Liver (tissue), 3 donors: ENCODE measurements around the gene USP11.

Source experiments
- RAD21 ChIP-seq, 2 donors: IDR thresholded peaks; 2 replicates each; pipeline ENCODE4 v1.6.1; 2016; ENCODE audit warnings: antibody characterized with exemption in 2 of 2, mild to moderate bottlenecking in 2 of 2
- TAF1 ChIP-seq: conservative IDR thresholded peaks from 2 replicates; pipeline ENCODE4 v1.6.1; 2016; ENCODE audit warnings: antibody characterized with exemption, mild to moderate bottlenecking
- TF ChIP-seq, protein P1 (sequence below): fragments of 150-350 bp; IDR thresholded peaks from 2 replicates; pipeline ENCODE4 v1.5.1; 2017; ENCODE audit warnings: improper control_type of control experiment, low read depth, low read length; ENCODE audit not compliant: missing input control
- TF ChIP-seq, protein P2 (sequence below): IDR thresholded peaks from 2 replicates; pipeline ENCODE4 v1.6.1; 2016; ENCODE audit warnings: antibody characterized with exemption
- TF ChIP-seq, protein P3 (sequence below): IDR thresholded peaks from 2 replicates; pipeline ENCODE4 v1.6.1; 2016; ENCODE audit warnings: antibody characterized with exemption, mild to moderate bottlenecking
- donor health status: healthy.
- donor health status: healthy.

- TF ChIP-seq, protein P1, sequence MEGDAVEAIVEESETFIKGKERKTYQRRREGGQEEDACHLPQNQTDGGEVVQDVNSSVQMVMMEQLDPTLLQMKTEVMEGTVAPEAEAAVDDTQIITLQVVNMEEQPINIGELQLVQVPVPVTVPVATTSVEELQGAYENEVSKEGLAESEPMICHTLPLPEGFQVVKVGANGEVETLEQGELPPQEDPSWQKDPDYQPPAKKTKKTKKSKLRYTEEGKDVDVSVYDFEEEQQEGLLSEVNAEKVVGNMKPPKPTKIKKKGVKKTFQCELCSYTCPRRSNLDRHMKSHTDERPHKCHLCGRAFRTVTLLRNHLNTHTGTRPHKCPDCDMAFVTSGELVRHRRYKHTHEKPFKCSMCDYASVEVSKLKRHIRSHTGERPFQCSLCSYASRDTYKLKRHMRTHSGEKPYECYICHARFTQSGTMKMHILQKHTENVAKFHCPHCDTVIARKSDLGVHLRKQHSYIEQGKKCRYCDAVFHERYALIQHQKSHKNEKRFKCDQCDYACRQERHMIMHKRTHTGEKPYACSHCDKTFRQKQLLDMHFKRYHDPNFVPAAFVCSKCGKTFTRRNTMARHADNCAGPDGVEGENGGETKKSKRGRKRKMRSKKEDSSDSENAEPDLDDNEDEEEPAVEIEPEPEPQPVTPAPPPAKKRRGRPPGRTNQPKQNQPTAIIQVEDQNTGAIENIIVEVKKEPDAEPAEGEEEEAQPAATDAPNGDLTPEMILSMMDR: no peak
- TF ChIP-seq, protein P2, sequence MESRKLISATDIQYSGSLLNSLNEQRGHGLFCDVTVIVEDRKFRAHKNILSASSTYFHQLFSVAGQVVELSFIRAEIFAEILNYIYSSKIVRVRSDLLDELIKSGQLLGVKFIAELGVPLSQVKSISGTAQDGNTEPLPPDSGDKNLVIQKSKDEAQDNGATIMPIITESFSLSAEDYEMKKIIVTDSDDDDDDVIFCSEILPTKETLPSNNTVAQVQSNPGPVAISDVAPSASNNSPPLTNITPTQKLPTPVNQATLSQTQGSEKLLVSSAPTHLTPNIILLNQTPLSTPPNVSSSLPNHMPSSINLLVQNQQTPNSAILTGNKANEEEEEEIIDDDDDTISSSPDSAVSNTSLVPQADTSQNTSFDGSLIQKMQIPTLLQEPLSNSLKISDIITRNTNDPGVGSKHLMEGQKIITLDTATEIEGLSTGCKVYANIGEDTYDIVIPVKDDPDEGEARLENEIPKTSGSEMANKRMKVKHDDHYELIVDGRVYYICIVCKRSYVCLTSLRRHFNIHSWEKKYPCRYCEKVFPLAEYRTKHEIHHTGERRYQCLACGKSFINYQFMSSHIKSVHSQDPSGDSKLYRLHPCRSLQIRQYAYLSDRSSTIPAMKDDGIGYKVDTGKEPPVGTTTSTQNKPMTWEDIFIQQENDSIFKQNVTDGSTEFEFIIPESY: no peak
- TF ChIP-seq, protein P3, sequence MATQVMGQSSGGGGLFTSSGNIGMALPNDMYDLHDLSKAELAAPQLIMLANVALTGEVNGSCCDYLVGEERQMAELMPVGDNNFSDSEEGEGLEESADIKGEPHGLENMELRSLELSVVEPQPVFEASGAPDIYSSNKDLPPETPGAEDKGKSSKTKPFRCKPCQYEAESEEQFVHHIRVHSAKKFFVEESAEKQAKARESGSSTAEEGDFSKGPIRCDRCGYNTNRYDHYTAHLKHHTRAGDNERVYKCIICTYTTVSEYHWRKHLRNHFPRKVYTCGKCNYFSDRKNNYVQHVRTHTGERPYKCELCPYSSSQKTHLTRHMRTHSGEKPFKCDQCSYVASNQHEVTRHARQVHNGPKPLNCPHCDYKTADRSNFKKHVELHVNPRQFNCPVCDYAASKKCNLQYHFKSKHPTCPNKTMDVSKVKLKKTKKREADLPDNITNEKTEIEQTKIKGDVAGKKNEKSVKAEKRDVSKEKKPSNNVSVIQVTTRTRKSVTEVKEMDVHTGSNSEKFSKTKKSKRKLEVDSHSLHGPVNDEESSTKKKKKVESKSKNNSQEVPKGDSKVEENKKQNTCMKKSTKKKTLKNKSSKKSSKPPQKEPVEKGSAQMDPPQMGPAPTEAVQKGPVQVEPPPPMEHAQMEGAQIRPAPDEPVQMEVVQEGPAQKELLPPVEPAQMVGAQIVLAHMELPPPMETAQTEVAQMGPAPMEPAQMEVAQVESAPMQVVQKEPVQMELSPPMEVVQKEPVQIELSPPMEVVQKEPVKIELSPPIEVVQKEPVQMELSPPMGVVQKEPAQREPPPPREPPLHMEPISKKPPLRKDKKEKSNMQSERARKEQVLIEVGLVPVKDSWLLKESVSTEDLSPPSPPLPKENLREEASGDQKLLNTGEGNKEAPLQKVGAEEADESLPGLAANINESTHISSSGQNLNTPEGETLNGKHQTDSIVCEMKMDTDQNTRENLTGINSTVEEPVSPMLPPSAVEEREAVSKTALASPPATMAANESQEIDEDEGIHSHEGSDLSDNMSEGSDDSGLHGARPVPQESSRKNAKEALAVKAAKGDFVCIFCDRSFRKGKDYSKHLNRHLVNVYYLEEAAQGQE: peak; percentile 40
- TF ChIP-seq RAD21 (IDR thresholded peaks at IDR 0.05) (peak; percentile 15 to 28), TAF1 (peak; percentile 59)
These were observed 42.2 kb upstream of the USP11 start for GRCh38 chrX:47190445-47191269.
